Activated naive CD8-positive, alpha-beta T cell (primary cell): ENCODE results near the gene ZNF516.
"Not testable (repeated sequence)": the region's sequence is repeated elsewhere in the genome, so short reads cannot be mapped to it uniquely, and the experiment has no call there.

ENCODE experiments used
- H3K27ac Mint-ChIP-seq: one replicate; pipeline ENCODE4 v1.8.0; 2021; ENCODE audit warnings: mixed read lengths
- H3K27me3 Mint-ChIP-seq: one replicate; pipeline ENCODE4 v1.8.0; 2021; ENCODE audit warnings: mixed read lengths
- H3K36me3 Mint-ChIP-seq: one replicate; pipeline ENCODE4 v1.8.0; 2021; ENCODE audit warnings: mixed read lengths
- H3K4me1 Mint-ChIP-seq: one replicate; pipeline ENCODE4 v1.8.0; 2021; ENCODE audit warnings: low read depth, mixed read lengths
- H3K4me3 Mint-ChIP-seq: one replicate; pipeline ENCODE4 v1.8.0; 2021; ENCODE audit warnings: mild to moderate bottlenecking, mixed read lengths
- H3K9me3 Mint-ChIP-seq: one replicate; pipeline ENCODE4 v1.8.0; 2021; ENCODE audit warnings: low read depth, mixed read lengths

The ZNF516 gene

DNA sequence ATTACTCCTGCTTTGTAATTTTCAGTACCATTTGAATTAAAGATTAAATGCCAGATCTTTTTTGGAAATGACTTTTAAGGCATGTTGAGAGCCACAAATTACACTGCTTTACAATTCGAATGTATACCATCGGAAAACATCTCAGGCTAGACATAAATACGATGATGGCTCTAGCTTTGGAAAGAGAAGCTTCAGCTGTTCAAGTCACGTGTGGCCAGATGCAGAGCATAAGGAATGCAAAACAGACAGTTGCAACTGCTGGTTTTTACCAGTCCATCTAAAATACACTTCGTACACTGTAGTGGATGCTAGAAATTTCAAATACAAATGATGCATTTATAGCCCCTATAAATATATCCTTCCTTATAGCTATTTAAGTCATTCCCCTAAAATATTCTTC lies 8.0 kb downstream of the ZNF516 start:
- peaks cover 21% of the 10 kb centered on the region for H3K4me1 Mint-ChIP-seq

GRCh38 chr18:76486574-76486973 lies 8.5 kb downstream of the ZNF516 start:
- Mint-ChIP-seq H3K36me3 (no peaks in the 10 kb centered on the region), H3K9me3 (no peaks in the 10 kb centered on the region), H3K27me3 (no peaks in the 10 kb centered on the region), H3K4me1 (peaks cover 20% of the 10 kb centered on the region), H3K27ac (no peak overlapping the region), H3K4me3 (no peak overlapping the region)

More for the DNA sequence above, 8.0 kb downstream of the ZNF516 start:
- no peaks in the 10 kb centered on the region for H3K36me3 Mint-ChIP-seq
- H3K27ac Mint-ChIP-seq = no peak overlapping the region
- no peaks in the 10 kb centered on the region for H3K27me3 Mint-ChIP-seq
- no peak overlapping the region for H3K4me3 Mint-ChIP-seq
- H3K9me3 Mint-ChIP-seq = no peaks in the 10 kb centered on the region

- H3K27ac Mint-ChIP-seq = no peak overlapping the region
- H3K36me3 Mint-ChIP-seq = no peaks in the 10 kb centered on the region
- peaks cover 22% of the 10 kb centered on the region for H3K4me1 Mint-ChIP-seq
- H3K4me3 Mint-ChIP-seq = no peak overlapping the region
- H3K27me3 Mint-ChIP-seq = no peaks in the 10 kb centered on the region
- no peaks in the 10 kb centered on the region for H3K9me3 Mint-ChIP-seq
Observed at GRCh38 chr18:76486038-76486437, 9.0 kb downstream of the ZNF516 start.

DNA sequence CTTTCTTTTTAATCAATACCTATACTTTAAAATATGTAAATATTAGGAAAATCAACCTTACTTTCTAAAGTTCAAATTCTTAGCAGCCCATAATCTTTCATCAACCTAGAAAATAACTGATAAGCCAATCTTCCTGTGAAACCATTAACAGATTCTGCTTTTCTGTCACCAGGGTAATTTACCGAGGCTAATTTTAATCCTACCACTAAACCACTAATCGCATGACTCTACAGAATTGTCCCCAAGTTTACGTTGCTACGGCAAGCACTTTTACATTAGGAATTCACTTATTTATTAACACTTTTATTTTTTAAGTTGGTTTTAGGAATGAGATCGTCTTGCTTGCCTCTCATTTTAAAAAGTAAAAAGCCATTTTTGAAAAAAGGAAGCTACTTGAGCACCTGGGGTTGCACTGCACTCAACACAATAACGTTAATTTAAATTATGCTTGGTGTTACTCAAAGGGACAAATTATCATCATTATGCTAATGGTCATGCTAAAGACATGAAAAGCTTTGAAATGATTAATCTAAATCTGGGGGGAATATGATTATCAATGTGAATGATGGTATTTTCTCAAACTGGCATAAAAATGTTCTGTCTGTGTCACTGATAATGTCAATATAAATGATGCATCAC lies 10.2 kb downstream of the ZNF516 start:
- H3K9me3 Mint-ChIP-seq = no peaks in the 10 kb centered on the region
- no peaks in the 10 kb centered on the region for H3K27me3 Mint-ChIP-seq
- no peak overlapping the region for H3K4me3 Mint-ChIP-seq
- H3K27ac Mint-ChIP-seq = no peak overlapping the region
- no peaks in the 10 kb centered on the region for H3K36me3 Mint-ChIP-seq
- H3K4me1 Mint-ChIP-seq = peaks cover 13% of the 10 kb centered on the region

DNA sequence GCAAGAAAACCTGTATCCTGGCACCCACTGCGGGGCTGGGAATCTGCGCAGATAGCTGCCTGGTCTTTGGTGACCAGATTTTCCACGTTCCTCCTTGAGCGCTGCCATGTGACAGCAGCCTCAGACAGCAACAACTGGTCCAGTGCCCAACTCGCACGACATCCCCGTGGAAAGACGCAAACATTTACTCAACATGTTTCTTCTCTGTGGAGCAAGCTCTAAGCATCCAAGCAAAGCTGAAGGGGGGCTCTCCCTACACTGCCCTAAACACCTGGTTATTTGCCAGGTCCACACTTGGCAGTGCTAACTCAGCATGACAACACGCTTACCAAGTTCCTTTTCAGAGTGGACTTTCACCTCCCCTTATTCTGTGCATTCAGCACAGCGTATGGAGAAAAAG lies 11.3 kb downstream of the ZNF516 start:
- H3K36me3 Mint-ChIP-seq = no peaks in the 10 kb centered on the region
- no peaks in the 10 kb centered on the region for H3K9me3 Mint-ChIP-seq
- H3K4me1 Mint-ChIP-seq = peaks cover 8% of the 10 kb centered on the region
- no peak overlapping the region for H3K27ac Mint-ChIP-seq
- no peak overlapping the region for H3K4me3 Mint-ChIP-seq
- no peaks in the 10 kb centered on the region for H3K27me3 Mint-ChIP-seq

- no peak overlapping the region for H3K4me3 Mint-ChIP-seq
- peaks cover 9% of the 10 kb centered on the region for H3K4me1 Mint-ChIP-seq
- H3K36me3 Mint-ChIP-seq = no peaks in the 10 kb centered on the region
- no peak overlapping the region for H3K27ac Mint-ChIP-seq
- no peaks in the 10 kb centered on the region for H3K27me3 Mint-ChIP-seq
- H3K9me3 Mint-ChIP-seq = no peaks in the 10 kb centered on the region
Observed at GRCh38 chr18:76482971-76483691, 11.9 kb downstream of the ZNF516 start.

DNA sequence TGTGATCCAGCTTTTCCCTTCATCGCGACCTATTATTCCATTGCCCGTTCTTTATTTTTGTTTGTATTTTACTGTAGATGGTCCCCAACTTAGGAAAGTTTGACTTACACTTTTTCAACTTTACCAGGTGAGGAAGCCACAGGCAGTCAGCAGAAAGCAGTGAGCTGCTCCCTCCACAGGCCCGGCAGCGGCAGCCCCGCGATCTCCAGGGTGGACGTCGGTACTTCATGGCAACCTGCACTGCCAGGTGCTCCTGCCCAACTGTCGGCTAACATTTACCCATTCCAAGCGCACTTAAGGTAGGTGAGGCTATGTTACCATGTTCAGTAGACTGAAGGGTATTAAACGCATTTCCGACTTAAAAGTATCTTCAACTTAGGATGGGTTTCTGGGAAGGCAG lies 12.8 kb downstream of the ZNF516 start:
- no peak overlapping the region for H3K27ac Mint-ChIP-seq
- H3K27me3 Mint-ChIP-seq = no peaks in the 10 kb centered on the region
- H3K4me3 Mint-ChIP-seq = no peak overlapping the region
- peaks cover 17% of the 10 kb centered on the region for H3K4me1 Mint-ChIP-seq
- H3K36me3 Mint-ChIP-seq = no peaks in the 10 kb centered on the region
- H3K9me3 Mint-ChIP-seq = no peaks in the 10 kb centered on the region

DNA sequence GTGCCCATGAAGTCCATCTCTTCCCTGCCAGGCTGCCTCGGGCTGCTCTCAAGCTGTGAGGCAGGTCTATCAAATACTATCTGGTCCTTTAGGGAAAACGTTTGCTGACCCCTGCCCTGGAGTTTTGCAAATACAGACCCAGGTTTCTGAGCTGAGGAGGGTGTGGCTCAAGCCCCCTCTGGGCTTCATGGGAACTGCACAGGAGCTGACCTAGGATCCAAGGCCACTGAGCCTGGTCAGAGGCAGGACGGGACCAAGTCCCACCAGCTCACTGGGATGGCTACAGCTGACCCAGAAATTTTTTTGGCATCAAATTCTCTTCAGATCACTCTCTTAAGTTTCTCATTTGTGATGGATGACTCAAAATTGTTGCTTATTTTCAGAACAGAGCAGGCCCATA lies 14.1 kb downstream of the ZNF516 start:
- no peaks in the 10 kb centered on the region for H3K36me3 Mint-ChIP-seq

GRCh38 chr18:76479351-76480238 lies 15.4 kb downstream of the ZNF516 start:
- Mint-ChIP-seq H3K36me3 (no peaks in the 10 kb centered on the region), H3K4me1 (peaks cover 31% of the 10 kb centered on the region), H3K4me3 (no peak overlapping the region), H3K27ac (no peak overlapping the region), H3K27me3 (no peaks in the 10 kb centered on the region), H3K9me3 (no peaks in the 10 kb centered on the region)

More for the DNA sequence above, 14.1 kb downstream of the ZNF516 start:
- Mint-ChIP-seq H3K4me1 (peaks cover 24% of the 10 kb centered on the region), H3K27ac (no peak overlapping the region), H3K9me3 (no peaks in the 10 kb centered on the region), H3K27me3 (no peaks in the 10 kb centered on the region), H3K4me3 (no peak overlapping the region)

GRCh38 chr18:76476665-76477561 lies 18.1 kb downstream of the ZNF516 start:
- peaks cover 37% of the 10 kb centered on the region for H3K4me1 Mint-ChIP-seq

GRCh38 chr18:76475450-76476194 lies 19.4 kb downstream of the ZNF516 start:
- Mint-ChIP-seq H3K9me3 (no peaks in the 10 kb centered on the region), H3K4me3 (no peak overlapping the region), H3K36me3 (no peaks in the 10 kb centered on the region), H3K4me1 (peaks cover 37% of the 10 kb centered on the region), H3K27ac (no peak overlapping the region), H3K27me3 (no peaks in the 10 kb centered on the region)

More at GRCh38 chr18:76476665-76477561, 18.1 kb downstream of the ZNF516 start:
- Mint-ChIP-seq H3K4me3 (peak overlapping the region; percentile 37), H3K36me3 (no peaks in the 10 kb centered on the region), H3K27ac (no peak overlapping the region), H3K9me3 (no peaks in the 10 kb centered on the region), H3K27me3 (no peaks in the 10 kb centered on the region)

DNA sequence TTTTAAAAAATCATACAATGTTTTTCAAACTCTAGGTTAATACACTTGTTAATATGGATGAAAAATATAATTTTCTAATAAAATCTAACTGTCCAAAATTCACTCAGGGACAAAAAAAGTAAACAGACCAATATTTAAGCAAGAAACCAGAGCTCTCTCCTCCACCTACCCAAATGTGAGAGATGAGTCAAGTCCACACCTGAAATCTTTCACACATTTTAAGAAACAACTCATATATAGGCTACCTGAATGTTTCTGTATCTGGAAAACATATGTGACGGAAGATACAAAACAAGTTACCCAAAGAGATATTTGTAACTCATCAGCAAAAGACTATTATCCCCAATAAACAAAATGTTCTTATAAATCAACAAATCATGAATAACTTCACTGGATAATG lies 20.2 kb downstream of the ZNF516 start:
- H3K27ac Mint-ChIP-seq = no peak overlapping the region
- H3K4me1 Mint-ChIP-seq = peaks cover 40% of the 10 kb centered on the region

DNA sequence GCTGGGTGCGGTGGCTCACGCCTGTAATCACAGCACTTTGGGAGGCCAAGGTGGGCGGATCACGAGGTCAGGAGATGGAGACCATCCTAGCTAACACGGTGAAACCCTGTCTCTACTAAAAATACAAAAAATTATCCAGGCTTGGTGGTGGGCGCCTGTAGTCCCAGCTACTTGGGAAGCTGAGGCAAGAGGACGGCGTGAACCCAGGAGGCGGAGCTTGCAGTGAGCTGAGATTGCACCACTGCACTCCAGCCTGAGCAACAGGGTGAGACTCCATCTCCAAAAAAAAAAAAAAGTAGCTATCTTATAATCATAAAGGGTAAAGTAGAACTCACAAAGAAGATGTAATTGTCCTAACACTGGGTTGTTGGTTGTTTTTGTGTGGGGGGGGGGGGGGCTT lies 21.5 kb downstream of the ZNF516 start:
- H3K36me3 Mint-ChIP-seq, H3K9me3 Mint-ChIP-seq, H3K4me3 Mint-ChIP-seq, H3K27ac Mint-ChIP-seq, H3K27me3 Mint-ChIP-seq: not testable (repeated sequence)
- H3K4me1 Mint-ChIP-seq = peaks cover 46% of the 10 kb centered on the region

More for the DNA sequence above, 20.2 kb downstream of the ZNF516 start:
- Mint-ChIP-seq H3K4me3 (no peak overlapping the region), H3K27me3 (no peaks in the 10 kb centered on the region), H3K36me3 (no peaks in the 10 kb centered on the region), H3K9me3 (no peaks in the 10 kb centered on the region)

DNA sequence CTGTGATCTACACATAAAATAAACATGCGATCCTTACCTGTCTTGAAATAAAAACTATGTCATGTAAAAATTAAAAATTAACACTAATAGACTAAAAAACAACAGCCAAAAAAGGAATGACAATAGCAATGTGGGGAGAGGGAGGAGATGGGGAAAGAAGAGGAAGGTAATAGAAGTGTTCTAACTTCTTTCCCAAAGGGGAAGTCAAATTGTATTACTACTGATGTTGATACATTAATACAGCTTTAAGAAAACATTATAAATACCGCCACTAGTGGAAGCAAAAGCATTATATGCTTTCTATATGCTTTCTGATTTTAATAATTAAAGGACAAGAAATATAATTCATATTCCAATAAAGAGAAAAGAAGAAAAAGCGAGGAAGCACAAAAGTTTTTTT lies 22.2 kb downstream of the ZNF516 start:
- Mint-ChIP-seq H3K36me3 (no peaks in the 10 kb centered on the region), H3K4me3 (no peak overlapping the region), H3K27me3 (no peaks in the 10 kb centered on the region), H3K4me1 (peaks cover 49% of the 10 kb centered on the region), H3K9me3 (no peaks in the 10 kb centered on the region), H3K27ac (no peak overlapping the region)
